ENCODE results near the gene DHRSX. TPM values are rescaled to one million over a fixed set of nuclear protein-coding genes. Genes with fewer than 3 reads are reported as not detected.
A peak's percentile ranks its signal among the peaks of the same experiment; 100 is the strongest.

DHRSX gene
- total RNA-seq, 1 donor from 2014 or later, result 19.0 TPM

DNA sequence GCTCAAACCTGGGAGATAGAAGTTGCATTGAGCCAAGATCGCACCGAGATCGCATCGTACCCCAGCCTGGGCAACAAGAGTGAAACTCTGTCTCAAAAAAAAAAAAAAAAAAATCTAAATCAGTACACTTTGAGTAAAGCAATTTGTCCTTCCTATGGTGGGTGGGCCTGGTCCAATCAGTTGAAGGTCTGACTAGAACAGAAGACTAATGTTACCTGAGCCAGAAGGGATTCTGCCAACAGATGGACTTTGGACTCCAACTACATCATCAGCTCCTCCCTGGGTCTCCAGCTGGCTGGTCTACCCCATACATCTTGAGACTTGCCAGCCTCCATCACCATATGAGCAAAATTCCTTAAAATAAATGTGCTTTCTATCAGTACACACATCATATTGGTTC lies 155.2 kb downstream of the DHRSX start:
- no peak for TF ChIP-seq CTCF (IDR thresholded peaks at IDR 0.05; ENCODE audit: insufficient read depth, low read length, severe bottlenecking)
- no peak overlapping the region for H3K4me3 ChIP-seq (ENCODE audit: low read depth, low read length)
- no peak for DNase-seq (ENCODE audit: low read depth)
- H3K36me3 ChIP-seq (ENCODE audit: control insufficient read depth, insufficient read depth, low read length), result no peaks in the 10 kb centered on the region
- no peaks in the 10 kb centered on the region for H3K27me3 ChIP-seq (ENCODE audit: control insufficient read depth, insufficient read depth, low read length)
- FAIRE-seq, result no peak

DNA sequence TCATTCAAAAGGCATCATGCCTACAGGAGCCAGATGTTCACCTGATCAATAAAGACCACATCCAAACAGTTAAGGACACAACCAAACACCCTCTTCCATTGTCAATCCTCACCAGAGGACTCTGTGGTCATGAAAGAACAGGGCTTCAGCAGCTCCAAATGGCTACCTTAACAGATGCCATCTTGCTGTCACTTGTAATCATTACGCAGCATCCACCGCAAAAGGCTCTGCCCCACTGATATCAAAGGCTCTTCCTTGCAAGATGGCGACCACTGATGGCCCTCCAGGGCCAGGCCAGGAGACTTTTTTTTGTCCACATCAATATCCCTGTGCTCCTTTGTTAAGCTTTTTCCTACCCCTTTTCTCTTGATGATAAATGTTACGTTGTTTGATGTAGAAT lies 157.4 kb downstream of the DHRSX start:
- H3K27me3 ChIP-seq (ENCODE audit: control insufficient read depth, insufficient read depth, low read length), result no peaks in the 10 kb centered on the region
- H3K4me3 ChIP-seq (ENCODE audit: low read depth, low read length), result no peak overlapping the region
- TF ChIP-seq CTCF (IDR thresholded peaks at IDR 0.05; ENCODE audit: insufficient read depth, low read length, severe bottlenecking), result no peak
- H3K36me3 ChIP-seq (ENCODE audit: control insufficient read depth, insufficient read depth, low read length), result no peaks in the 10 kb centered on the region
- FAIRE-seq, result peak; percentile 28
- DNase-seq (ENCODE audit: low read depth), result no peak

DNA sequence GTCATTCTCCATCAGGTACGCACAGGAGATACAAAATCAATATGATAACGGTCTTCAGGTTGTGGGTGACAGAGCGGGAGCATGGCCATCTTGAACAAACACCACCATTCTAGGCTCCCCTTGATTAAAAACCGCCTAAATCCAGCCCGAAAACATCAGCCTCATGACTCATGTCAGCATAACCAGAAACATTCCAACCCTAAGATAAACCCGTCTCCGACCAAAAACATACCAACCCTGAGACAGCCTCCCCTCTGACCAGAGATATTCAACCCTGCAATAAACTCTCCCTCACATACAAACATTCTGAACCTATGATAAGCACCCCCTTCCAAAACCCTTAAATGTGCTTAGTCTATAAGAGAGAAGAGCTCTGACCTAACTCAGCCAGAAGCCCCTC lies 157.9 kb downstream of the DHRSX start:
- Histone ChIP-seq H3K4me3 (ENCODE audit: low read depth, low read length) (no peak overlapping the region), H3K36me3 (ENCODE audit: control insufficient read depth, insufficient read depth, low read length) (no peaks in the 10 kb centered on the region), H3K27me3 (ENCODE audit: control insufficient read depth, insufficient read depth, low read length) (no peaks in the 10 kb centered on the region)
- DNase-seq (ENCODE audit: low read depth) (no peak), FAIRE-seq (no peak)
- TF ChIP-seq CTCF (IDR thresholded peaks at IDR 0.05; ENCODE audit: insufficient read depth, low read length, severe bottlenecking), result no peak

- FAIRE-seq, result no peak
- no peaks in the 10 kb centered on the region for H3K36me3 ChIP-seq (ENCODE audit: control insufficient read depth, insufficient read depth, low read length)
- H3K4me3 ChIP-seq (ENCODE audit: low read depth, low read length), result no peak overlapping the region
- no peak for TF ChIP-seq CTCF (IDR thresholded peaks at IDR 0.05; ENCODE audit: insufficient read depth, low read length, severe bottlenecking)
- no peaks in the 10 kb centered on the region for H3K27me3 ChIP-seq (ENCODE audit: control insufficient read depth, insufficient read depth, low read length)
- DNase-seq (ENCODE audit: low read depth), result peak; percentile 31
Measured at GRCh38 chrX:2342281-2342688, 158.5 kb downstream of the DHRSX start.

GRCh38 chrX:2340991-2341390 lies 159.8 kb downstream of the DHRSX start:
- Histone ChIP-seq H3K27me3 (ENCODE audit: control insufficient read depth, insufficient read depth, low read length) (no peaks in the 10 kb centered on the region), H3K4me3 (ENCODE audit: low read depth, low read length) (no peak overlapping the region), H3K36me3 (ENCODE audit: control insufficient read depth, insufficient read depth, low read length) (no peaks in the 10 kb centered on the region)
- TF ChIP-seq CTCF (IDR thresholded peaks at IDR 0.05; ENCODE audit: insufficient read depth, low read length, severe bottlenecking), result no peak
- DNase-seq (ENCODE audit: low read depth) (no peak), FAIRE-seq (no peak)

- H3K4me3 ChIP-seq (ENCODE audit: low read depth, low read length), result no peak overlapping the region
- FAIRE-seq (no peak), DNase-seq (ENCODE audit: low read depth) (no peak)
- TF ChIP-seq CTCF (IDR thresholded peaks at IDR 0.05; ENCODE audit: insufficient read depth, low read length, severe bottlenecking), result no peak
- H3K27me3 ChIP-seq (ENCODE audit: control insufficient read depth, insufficient read depth, low read length), result no peaks in the 10 kb centered on the region
- no peaks in the 10 kb centered on the region for H3K36me3 ChIP-seq (ENCODE audit: control insufficient read depth, insufficient read depth, low read length)
Measured at GRCh38 chrX:2336181-2336580, 164.6 kb downstream of the DHRSX start.
